ENCODE data around the gene FBXL17. TPM values are rescaled to one million over a fixed set of nuclear protein-coding genes. Genes with fewer than 3 reads are reported as not detected.

Gene FBXL17
- polyA plus RNA-seq, 1 experiment: 5.3 TPM

DNA sequence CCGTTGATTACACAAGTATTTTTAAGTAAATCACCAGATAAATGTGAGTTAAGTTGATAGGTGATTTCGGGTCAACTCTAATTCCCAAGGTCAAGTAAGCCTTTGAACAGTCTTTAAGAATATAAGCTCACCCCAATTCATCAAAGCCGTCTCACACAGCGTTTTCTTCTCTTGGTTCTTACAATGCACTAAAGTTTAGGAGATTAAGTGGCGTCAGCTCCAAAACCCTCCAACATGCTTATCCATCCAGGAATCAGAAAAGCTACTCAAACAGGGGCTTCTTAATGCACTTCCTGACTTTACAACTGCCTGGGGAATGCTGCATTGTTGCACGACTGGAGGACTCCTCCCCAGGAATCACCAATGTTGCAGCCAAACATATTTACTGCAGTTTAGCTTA, 505.0 kb downstream of the FBXL17 start:
- no peak overlapping the region for H3K4me3 ChIP-seq (ENCODE audit: low read depth, low read length)
- TF ChIP-seq, protein P1, sequence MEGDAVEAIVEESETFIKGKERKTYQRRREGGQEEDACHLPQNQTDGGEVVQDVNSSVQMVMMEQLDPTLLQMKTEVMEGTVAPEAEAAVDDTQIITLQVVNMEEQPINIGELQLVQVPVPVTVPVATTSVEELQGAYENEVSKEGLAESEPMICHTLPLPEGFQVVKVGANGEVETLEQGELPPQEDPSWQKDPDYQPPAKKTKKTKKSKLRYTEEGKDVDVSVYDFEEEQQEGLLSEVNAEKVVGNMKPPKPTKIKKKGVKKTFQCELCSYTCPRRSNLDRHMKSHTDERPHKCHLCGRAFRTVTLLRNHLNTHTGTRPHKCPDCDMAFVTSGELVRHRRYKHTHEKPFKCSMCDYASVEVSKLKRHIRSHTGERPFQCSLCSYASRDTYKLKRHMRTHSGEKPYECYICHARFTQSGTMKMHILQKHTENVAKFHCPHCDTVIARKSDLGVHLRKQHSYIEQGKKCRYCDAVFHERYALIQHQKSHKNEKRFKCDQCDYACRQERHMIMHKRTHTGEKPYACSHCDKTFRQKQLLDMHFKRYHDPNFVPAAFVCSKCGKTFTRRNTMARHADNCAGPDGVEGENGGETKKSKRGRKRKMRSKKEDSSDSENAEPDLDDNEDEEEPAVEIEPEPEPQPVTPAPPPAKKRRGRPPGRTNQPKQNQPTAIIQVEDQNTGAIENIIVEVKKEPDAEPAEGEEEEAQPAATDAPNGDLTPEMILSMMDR (IDR thresholded peaks at IDR 0.05; ENCODE audit: insufficient read depth, low read depth, low read length): no peak
- CTCF ChIA-PET: no interaction called here
- no peak for DNase-seq (ENCODE audit: low read depth)
- no peaks in the 10 kb centered on the region for H3K27me3 ChIP-seq (ENCODE audit: control insufficient read depth, insufficient read depth, low read length)
- H3K36me3 ChIP-seq (ENCODE audit: control insufficient read depth, insufficient read depth, low read length): no peaks in the 10 kb centered on the region
- POLR2A ChIA-PET: no interaction called here

DNA sequence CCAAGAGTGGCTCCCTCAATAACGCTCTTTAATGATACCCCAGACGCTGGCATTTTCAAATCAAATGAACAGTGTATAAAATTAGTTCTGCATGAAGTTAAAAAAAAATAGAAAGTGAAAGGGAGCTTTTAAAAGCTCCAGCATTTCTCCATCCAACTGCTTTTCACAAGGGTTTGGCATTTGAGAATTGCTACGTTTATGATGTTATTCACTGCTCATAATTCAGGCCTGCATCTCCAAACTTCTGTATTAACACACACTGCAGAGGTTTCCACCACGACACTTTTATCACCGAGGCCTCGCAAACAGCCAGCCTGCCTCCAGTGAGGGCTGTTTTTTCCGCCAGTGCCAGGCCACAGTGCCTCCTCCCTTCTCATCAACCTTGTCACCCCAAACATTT, 505.6 kb downstream of the FBXL17 start:
- no peaks in the 10 kb centered on the region for H3K27me3 ChIP-seq (ENCODE audit: control insufficient read depth, insufficient read depth, low read length)
- ChIA-PET CTCF (no interaction called here), POLR2A (no interaction called here)
- no peak overlapping the region for H3K4me3 ChIP-seq (ENCODE audit: low read depth, low read length)
- TF ChIP-seq, protein P1 (IDR thresholded peaks at IDR 0.05; ENCODE audit: insufficient read depth, low read depth, low read length): no peak
- no peak for DNase-seq (ENCODE audit: low read depth)
- H3K36me3 ChIP-seq (ENCODE audit: control insufficient read depth, insufficient read depth, low read length): no peaks in the 10 kb centered on the region

DNA sequence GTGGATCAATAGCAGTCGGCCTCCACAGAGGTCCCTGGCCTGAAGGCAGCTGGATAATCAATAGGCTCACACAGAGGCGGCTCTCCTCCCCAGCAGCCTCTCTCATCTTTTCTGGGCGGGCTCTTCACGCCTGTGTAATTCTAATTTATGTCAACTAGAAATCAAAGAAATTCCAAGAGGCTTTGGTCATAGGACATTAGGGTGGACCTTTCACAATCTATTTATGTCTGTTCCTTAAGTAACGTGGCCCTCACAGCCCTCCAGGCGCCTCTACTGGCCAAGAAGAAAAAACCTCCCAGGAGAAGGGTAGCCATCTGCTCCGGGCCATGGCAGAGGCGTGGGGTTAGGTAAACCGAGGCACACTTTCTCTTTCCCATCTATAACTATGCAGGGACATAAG, 506.1 kb downstream of the FBXL17 start:
- ChIA-PET POLR2A (no interaction called here), CTCF (no interaction called here)
- no peaks in the 10 kb centered on the region for H3K36me3 ChIP-seq (ENCODE audit: control insufficient read depth, insufficient read depth, low read length)
- TF ChIP-seq, protein P1 (IDR thresholded peaks at IDR 0.05; ENCODE audit: insufficient read depth, low read depth, low read length): 0 out of 2 replicates have a peak, but pooled peaks have one; percentile 11
- no peak for DNase-seq (ENCODE audit: low read depth)
- H3K27me3 ChIP-seq (ENCODE audit: control insufficient read depth, insufficient read depth, low read length): no peaks in the 10 kb centered on the region
- H3K4me3 ChIP-seq (ENCODE audit: low read depth, low read length): no peak overlapping the region

DNA sequence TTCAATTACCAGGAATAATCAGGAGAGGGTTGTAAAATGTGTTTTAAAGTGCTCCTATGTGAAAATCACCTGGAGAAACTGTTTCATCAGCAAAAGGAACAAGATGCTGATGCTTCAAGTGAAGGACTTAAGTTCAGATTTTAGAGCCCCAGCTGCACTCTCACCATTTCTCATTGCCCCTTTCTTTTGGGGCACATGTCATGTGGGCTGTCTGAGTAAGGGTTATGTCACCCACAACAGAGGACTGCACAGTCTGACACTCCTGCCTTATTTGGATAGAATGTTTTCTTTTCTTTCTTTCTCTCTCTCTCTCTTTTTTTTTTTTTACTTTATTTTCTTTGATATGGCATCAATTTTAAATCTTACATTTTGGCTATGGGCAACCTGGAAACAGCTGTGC, 507.1 kb downstream of the FBXL17 start:
- Histone ChIP-seq H3K27me3 (ENCODE audit: control insufficient read depth, insufficient read depth, low read length) (no peaks in the 10 kb centered on the region), H3K4me3 (ENCODE audit: low read depth, low read length) (no peak overlapping the region), H3K36me3 (ENCODE audit: control insufficient read depth, insufficient read depth, low read length) (no peaks in the 10 kb centered on the region)
- ChIA-PET POLR2A (interaction anchor here (0.6 kb wide), 1 partner anchor 13 kb away, joined by 10 read pairs; no protein-coding TSS in a partner anchor), CTCF (no interaction called here)
- no peak for DNase-seq (ENCODE audit: low read depth)
- TF ChIP-seq, protein P1 (IDR thresholded peaks at IDR 0.05; ENCODE audit: insufficient read depth, low read depth, low read length): no peak

DNA sequence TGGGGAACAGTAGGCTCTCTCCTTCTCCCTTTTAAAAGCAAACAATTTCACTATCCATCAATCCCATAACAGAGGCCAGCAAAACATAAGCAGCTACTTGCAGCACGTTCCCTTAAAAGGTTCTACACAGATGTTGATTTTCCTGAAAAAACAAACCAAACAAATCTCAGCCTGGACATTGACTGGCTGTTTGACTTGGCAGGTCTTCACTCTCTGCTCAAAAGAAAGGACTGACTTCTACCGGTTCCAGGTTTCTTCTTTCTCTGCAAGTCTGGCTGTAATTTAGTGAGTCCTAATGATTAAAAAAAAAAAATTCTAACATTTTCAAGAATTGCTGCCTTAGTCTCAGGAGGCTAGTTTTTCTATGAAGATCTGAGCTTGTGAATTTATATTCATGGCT, 508.0 kb downstream of the FBXL17 start:
- Histone ChIP-seq H3K4me3 (ENCODE audit: low read depth, low read length) (no peak overlapping the region), H3K27me3 (ENCODE audit: control insufficient read depth, insufficient read depth, low read length) (no peaks in the 10 kb centered on the region), H3K36me3 (ENCODE audit: control insufficient read depth, insufficient read depth, low read length) (no peaks in the 10 kb centered on the region)
- TF ChIP-seq, protein P1 (IDR thresholded peaks at IDR 0.05; ENCODE audit: insufficient read depth, low read depth, low read length): no peak
- CTCF ChIA-PET: interaction anchor here (0.6 kb wide), 1 partner anchor 558 kb away, joined by 5 read pairs; no protein-coding TSS in a partner anchor
- POLR2A ChIA-PET: no interaction called here
- DNase-seq (ENCODE audit: low read depth): no peak
